ENCODE results near the gene ERCC6.

GRCh38 chr10:49497358-49497757, 41.6 kb downstream of the ERCC6 start:
- TF ChIP-seq, protein P1, sequence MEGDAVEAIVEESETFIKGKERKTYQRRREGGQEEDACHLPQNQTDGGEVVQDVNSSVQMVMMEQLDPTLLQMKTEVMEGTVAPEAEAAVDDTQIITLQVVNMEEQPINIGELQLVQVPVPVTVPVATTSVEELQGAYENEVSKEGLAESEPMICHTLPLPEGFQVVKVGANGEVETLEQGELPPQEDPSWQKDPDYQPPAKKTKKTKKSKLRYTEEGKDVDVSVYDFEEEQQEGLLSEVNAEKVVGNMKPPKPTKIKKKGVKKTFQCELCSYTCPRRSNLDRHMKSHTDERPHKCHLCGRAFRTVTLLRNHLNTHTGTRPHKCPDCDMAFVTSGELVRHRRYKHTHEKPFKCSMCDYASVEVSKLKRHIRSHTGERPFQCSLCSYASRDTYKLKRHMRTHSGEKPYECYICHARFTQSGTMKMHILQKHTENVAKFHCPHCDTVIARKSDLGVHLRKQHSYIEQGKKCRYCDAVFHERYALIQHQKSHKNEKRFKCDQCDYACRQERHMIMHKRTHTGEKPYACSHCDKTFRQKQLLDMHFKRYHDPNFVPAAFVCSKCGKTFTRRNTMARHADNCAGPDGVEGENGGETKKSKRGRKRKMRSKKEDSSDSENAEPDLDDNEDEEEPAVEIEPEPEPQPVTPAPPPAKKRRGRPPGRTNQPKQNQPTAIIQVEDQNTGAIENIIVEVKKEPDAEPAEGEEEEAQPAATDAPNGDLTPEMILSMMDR (conservative IDR thresholded peaks at IDR 0.05 in 1 of 2, IDR thresholded peaks at IDR 0.05 in 1 of 2; ENCODE audit: low read depth in 1 of 2, low read length in 2 of 2) = no peak
- TF ChIP-seq EZH2 (IDR thresholded peaks at IDR 0.05; ENCODE audit: low read length, missing control alignments) = no peak
